K562 (cell line): ENCODE data around the gene RSPH1. TPM values are rescaled to one million over a fixed set of nuclear protein-coding genes. Genes with fewer than 3 reads are reported as not detected.
A peak's percentile ranks its signal among the peaks of the same experiment; 100 is the strongest.

Experiments used
- ATAC-seq: fragments of 200-7000 bp; cut with Tn5 transposase; 3 replicates; pipeline ENCODE4 v1.9.1; 2020; ENCODE audit warnings: moderate library complexity
- BruUV-seq: library from RNA; stranded (reverse); fragments of 400-500 nt; replicated peaks from 2 replicates; lab custom pipeline; 2021; lab: Mats Ljungman, UMichigan
- CTCF ChIA-PET: fragments of 300-600 bp; formaldehyde crosslinking; extraction: SDS; loops from one replicate; lab custom pipeline; 2021; ENCODE audit warnings: low intra/inter-chr PET ratio; lab: Yijun Ruan, JAX
- POLR2A ChIA-PET: fragments of 300-600, 350-650 bp; sonication (Branson Sonifier 250); formaldehyde crosslinking; extraction: SDS; loops from one replicate; lab custom pipeline; 2021; ENCODE audit warnings: antibody characterized with exemption, inconsistent platforms; lab: Yijun Ruan, JAX
- DNase-seq, 4 experiments: peaks; one replicate each; pipeline versions ENCODE4 v3.0.0 to v3.0.0-alpha.2; 2011 to 2018; ENCODE audit warnings: low spot score in 3 of 4, mixed read lengths in 3 of 4; ENCODE audit errors: extremely low read depth in 1 of 4
- FAIRE-seq: peaks from 2 replicates; lab custom pipeline; 2011; peaks lifted over from hg19 to GRCh38; lab: Jason Lieb, UNC
- H2AFZ ChIP-seq: 2 replicates; pipeline ENCODE4 v1.6.0; 2011; ENCODE audit warnings: low read depth, low read length, control low read depth, inconsistent platforms
- H3K27ac ChIP-seq: fragments of 200-600 bp; 3 replicates; pipeline ENCODE4 v1.8.0; 2011; ENCODE audit warnings: low read depth, mild to moderate bottlenecking, control low read depth, inconsistent platforms, low read length, moderate library complexity, mixed read lengths; ENCODE audit errors: extremely low read depth
- H3K27me3 ChIP-seq, 2 experiments: fragments of 300-600 bp in 1 of 2; 2 replicates in 1 of 2; 3 replicates in 1 of 2; pipeline versions ENCODE4 v1.6.0 to v1.8.0; 2011; ENCODE audit warnings: inconsistent platforms in 2 of 2, low read length in 2 of 2, mild to moderate bottlenecking in 1 of 2, mixed read lengths in 1 of 2, moderate library complexity in 1 of 2; ENCODE audit not compliant: control insufficient read depth in 2 of 2, insufficient read depth in 2 of 2
- H3K36me3 ChIP-seq: fragments of 300-600 bp; 3 replicates; pipeline ENCODE4 v1.8.0; 2011; ENCODE audit warnings: mild to moderate bottlenecking, low read length, inconsistent platforms; ENCODE audit not compliant: control insufficient read depth, insufficient read depth
- H3K4me1 ChIP-seq, 2 experiments: fragments of 200-600 bp in 1 of 2; replicated peaks in 1 of 2; 2 replicates in 1 of 2; 3 replicates in 1 of 2; pipeline versions ENCODE4 v1.5.1 to v1.8.0; 2011; ENCODE audit warnings: inconsistent platforms in 2 of 2, low read length in 2 of 2, mild to moderate bottlenecking in 1 of 2, mixed read lengths in 1 of 2, moderate library complexity in 1 of 2; ENCODE audit not compliant: control insufficient read depth in 2 of 2, insufficient read depth in 2 of 2
- H3K4me2 ChIP-seq: 2 replicates; pipeline ENCODE4 v1.6.1; 2011; ENCODE audit warnings: low read length, control low read depth, inconsistent platforms, mixed read lengths; ENCODE audit not compliant: insufficient read depth
- H3K4me3 ChIP-seq: fragments of 200-600 bp; sonication (generic), shearing (Covaris generic); 2 replicates; pipeline ENCODE4 v1.5.1; 2016; ENCODE audit warnings: control low read depth, inconsistent platforms
- H3K79me2 ChIP-seq: fragments of 200-600 bp; 3 replicates; pipeline ENCODE4 v1.8.0; 2011; ENCODE audit warnings: low read length, inconsistent platforms; ENCODE audit not compliant: control insufficient read depth, insufficient read depth
- H3K9ac ChIP-seq, 2 experiments: 2 replicates each; pipeline versions ENCODE4 v1.6.0 to v1.6.1; 2011; ENCODE audit warnings: low read depth in 2 of 2, low read length in 2 of 2, control low read depth in 1 of 2, inconsistent platforms in 1 of 2, mild to moderate bottlenecking in 1 of 2, mixed read lengths in 1 of 2; ENCODE audit not compliant: insufficient read depth in 1 of 2
- H3K9me1 ChIP-seq: one replicate; pipeline ENCODE4 v1.6.0; 2011; ENCODE audit warnings: inconsistent platforms, mild to moderate bottlenecking, low read length, moderate library complexity; ENCODE audit not compliant: control insufficient read depth, insufficient read depth
- H3K9me3 ChIP-seq: replicated peaks from 2 replicates; pipeline ENCODE4 v1.5.1; 2011; ENCODE audit warnings: low read depth, low read length, inconsistent platforms; ENCODE audit not compliant: control insufficient read depth, insufficient read depth
- H4K20me1 ChIP-seq: replicated peaks from 2 replicates; pipeline ENCODE4 v1.6.1; 2011; ENCODE audit warnings: low read length, inconsistent platforms, mixed read lengths; ENCODE audit not compliant: control insufficient read depth, insufficient read depth
- NFIC ChIP-seq: fragments of 450-650 bp; IDR thresholded peaks from 2 replicates; pipeline ENCODE4 v1.6.1; 2017; ENCODE audit warnings: mild to moderate bottlenecking, inconsistent platforms
- ZFP36 ChIP-seq: fragments of 150-350 bp; IDR thresholded peaks from 2 replicates; pipeline ENCODE4 v1.6.1; 2018; ENCODE audit warnings: low read length, low read depth; ENCODE audit not compliant: partially characterized antibody
- WGBS: fragments of 100-300 bp; shearing (Covaris generic); methylation state at CpG from one replicate; pipeline ENCODE4 v1.1.6; 2016; ENCODE audit warnings: low coverage, mixed read lengths; ENCODE audit not compliant: insufficient coverage; ENCODE audit errors: missing lambda C conversion rate; 5-methylcytosine and 5-hydroxymethylcytosine counted together
- in situ Hi-C: fragments of 300-500 bp; cut with MboI; formaldehyde crosslinking; loops from 4 replicates; pipeline ENCODE4 v1.15.0; 2018; ENCODE audit warnings: inconsistent platforms, mixed read lengths
- intact Hi-C: fragments of 100-400 bp; cut with micrococcal nuclease; formaldehyde crosslinking; loops from 2 replicates; pipeline ENCODE4 v1.14.2; 2022
- polyA plus RNA-seq, 8 experiments: library from polyadenylated mRNA; depleted of rRNA in 4 of 8; stranded (reverse) in 5 of 8; unstranded in 3 of 8; fragments of >200 nt; fragmentation: Nextera tagmentation in 2 of 8; fragmentation: Illumina TruSeq in 1 of 8; extraction: Ambion mirVana in 2 of 8; extraction: Trizol in 1 of 8; gene quantifications; 2 replicates each; pipeline versions ENCODE4 v1.2.1 to v1.2.3, GENCODE V29; 2011 to 2014; ENCODE audit warnings: inconsistent platforms in 1 of 8, missing spikeins in 1 of 8
- total RNA-seq, 7 experiments: library from RNA; depleted of rRNA in 6 of 7; stranded (reverse); fragments of >200 nt in 6 of 7; fragmentation: Illumina TruSeq in 2 of 7; extraction: Trizol in 2 of 7; gene quantifications; 2 replicates each; pipeline versions ENCODE4 v1.2.1 to v1.2.3, GENCODE V29; 2011 to 2021; ENCODE audit warnings: low replicate concordance in 1 of 7
- TF ChIP-seq, protein P1 (sequence below), 2 experiments: IDR thresholded peaks; 2 replicates each; pipeline ENCODE4 v1.6.1; 2011; ENCODE audit warnings: borderline replicate concordance in 1 of 2, control low read depth in 1 of 2, low read depth in 1 of 2, low read length in 1 of 2, mild to moderate bottlenecking in 1 of 2, mixed read lengths in 1 of 2, moderate library complexity in 1 of 2; ENCODE audit not compliant: insufficient read depth in 1 of 2, insufficient read length in 1 of 2, poor library complexity in 1 of 2, severe bottlenecking in 1 of 2; ENCODE audit errors: extremely low read depth in 1 of 2
- TF ChIP-seq, protein P2 (sequence below): fragments of 450-650 bp; formaldehyde crosslinking; IDR thresholded peaks from 2 replicates; pipeline ENCODE4 v1.4.0; 2020; ENCODE audit warnings: mild to moderate bottlenecking, moderate library complexity
- TF ChIP-seq, protein P3 (sequence below), 2 experiments: fragments of 450-650 bp in 1 of 2; sonication (generic) in 1 of 2; formaldehyde crosslinking in 1 of 2; IDR thresholded peaks in 1 of 2; conservative IDR thresholded peaks in 1 of 2; 2 replicates each; pipeline versions ENCODE4 v1.6.1 to v1.8.1; 2016 to 2023; ENCODE audit warnings: mild to moderate bottlenecking in 2 of 2, moderate library complexity in 2 of 2, inconsistent platforms in 1 of 2, missing genetic modification reagents in 1 of 2
- TF ChIP-seq, protein P4 (sequence below): fragments of 200-800 bp; sonication (Bioruptor generic); IDR thresholded peaks from 2 replicates; pipeline ENCODE4 v1.6.1; 2017; ENCODE audit warnings: missing genetic modification characterization, missing compliant biosample characterization
- TF ChIP-seq, protein P5 (sequence below): sonication (generic); formaldehyde crosslinking; IDR thresholded peaks from 2 replicates; pipeline ENCODE4 v1.8.1; 2023; ENCODE audit warnings: mild to moderate bottlenecking, missing genetic modification reagents

Gene RSPH1
- total and polyA plus RNA-seq, 9 of the 15 experiments (the other 6 are each of a cell fraction or from before 2014, with no cell fraction given), result 0.17 TPM; not detected in 8

DNA sequence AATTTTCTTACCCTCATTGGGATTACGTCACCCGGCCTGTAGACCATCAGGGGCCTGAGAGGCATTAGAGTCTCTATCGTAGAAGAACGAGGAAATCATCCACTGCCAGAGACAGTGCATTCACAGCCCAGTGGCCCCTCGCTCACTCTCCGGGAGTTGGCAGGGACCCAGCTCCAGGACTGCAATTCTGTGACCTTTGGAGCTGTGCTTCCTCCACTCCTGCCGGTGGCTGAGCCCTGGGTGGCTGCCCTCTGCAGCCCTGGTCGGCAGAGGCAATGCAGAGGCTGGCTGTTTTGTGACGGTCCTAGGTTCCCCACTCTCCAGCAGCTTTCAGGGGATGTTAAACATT is 30.3 kb upstream of the RSPH1 start:
- TF ChIP-seq NFIC (0 out of 2 replicates have a peak, but pooled peaks have one; percentile 19), ZFP36 (peak; percentile 6)
- TF ChIP-seq, protein P1, sequence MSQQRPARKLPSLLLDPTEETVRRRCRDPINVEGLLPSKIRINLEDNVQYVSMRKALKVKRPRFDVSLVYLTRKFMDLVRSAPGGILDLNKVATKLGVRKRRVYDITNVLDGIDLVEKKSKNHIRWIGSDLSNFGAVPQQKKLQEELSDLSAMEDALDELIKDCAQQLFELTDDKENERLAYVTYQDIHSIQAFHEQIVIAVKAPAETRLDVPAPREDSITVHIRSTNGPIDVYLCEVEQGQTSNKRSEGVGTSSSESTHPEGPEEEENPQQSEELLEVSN (IDR thresholded peaks at IDR 0.05; ENCODE audit: borderline replicate concordance in 1 of 2, extremely low read depth in 1 of 2, insufficient read depth in 1 of 2, insufficient read length in 1 of 2, low read depth in 1 of 2, low read length in 1 of 2, poor library complexity in 1 of 2, severe bottlenecking in 1 of 2), result no peak
- TF ChIP-seq, protein P2, sequence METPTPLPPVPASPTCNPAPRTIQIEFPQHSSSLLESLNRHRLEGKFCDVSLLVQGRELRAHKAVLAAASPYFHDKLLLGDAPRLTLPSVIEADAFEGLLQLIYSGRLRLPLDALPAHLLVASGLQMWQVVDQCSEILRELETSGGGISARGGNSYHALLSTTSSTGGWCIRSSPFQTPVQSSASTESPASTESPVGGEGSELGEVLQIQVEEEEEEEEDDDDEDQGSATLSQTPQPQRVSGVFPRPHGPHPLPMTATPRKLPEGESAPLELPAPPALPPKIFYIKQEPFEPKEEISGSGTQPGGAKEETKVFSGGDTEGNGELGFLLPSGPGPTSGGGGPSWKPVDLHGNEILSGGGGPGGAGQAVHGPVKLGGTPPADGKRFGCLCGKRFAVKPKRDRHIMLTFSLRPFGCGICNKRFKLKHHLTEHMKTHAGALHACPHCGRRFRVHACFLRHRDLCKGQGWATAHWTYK (CRISPR knock-in tag), result no peak
- TF ChIP-seq, protein P3, sequence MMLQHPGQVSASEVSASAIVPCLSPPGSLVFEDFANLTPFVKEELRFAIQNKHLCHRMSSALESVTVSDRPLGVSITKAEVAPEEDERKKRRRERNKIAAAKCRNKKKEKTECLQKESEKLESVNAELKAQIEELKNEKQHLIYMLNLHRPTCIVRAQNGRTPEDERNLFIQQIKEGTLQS (IDR thresholded peaks at IDR 0.05), result peak; percentile 40
- TF ChIP-seq, protein P3 (CRISPR knock-in tag; conservative IDR thresholded peaks at IDR 0.05), result no peak
- TF ChIP-seq, protein P4, sequence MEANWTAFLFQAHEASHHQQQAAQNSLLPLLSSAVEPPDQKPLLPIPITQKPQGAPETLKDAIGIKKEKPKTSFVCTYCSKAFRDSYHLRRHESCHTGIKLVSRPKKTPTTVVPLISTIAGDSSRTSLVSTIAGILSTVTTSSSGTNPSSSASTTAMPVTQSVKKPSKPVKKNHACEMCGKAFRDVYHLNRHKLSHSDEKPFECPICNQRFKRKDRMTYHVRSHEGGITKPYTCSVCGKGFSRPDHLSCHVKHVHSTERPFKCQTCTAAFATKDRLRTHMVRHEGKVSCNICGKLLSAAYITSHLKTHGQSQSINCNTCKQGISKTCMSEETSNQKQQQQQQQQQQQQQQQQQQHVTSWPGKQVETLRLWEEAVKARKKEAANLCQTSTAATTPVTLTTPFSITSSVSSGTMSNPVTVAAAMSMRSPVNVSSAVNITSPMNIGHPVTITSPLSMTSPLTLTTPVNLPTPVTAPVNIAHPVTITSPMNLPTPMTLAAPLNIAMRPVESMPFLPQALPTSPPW (CRISPR knock-in tag), result no peak
- TF ChIP-seq, protein P5, sequence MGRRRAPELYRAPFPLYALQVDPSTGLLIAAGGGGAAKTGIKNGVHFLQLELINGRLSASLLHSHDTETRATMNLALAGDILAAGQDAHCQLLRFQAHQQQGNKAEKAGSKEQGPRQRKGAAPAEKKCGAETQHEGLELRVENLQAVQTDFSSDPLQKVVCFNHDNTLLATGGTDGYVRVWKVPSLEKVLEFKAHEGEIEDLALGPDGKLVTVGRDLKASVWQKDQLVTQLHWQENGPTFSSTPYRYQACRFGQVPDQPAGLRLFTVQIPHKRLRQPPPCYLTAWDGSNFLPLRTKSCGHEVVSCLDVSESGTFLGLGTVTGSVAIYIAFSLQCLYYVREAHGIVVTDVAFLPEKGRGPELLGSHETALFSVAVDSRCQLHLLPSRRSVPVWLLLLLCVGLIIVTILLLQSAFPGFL (CRISPR knock-in tag), result no peak
- no peak overlapping the region for H3K4me2 ChIP-seq
- no peaks in the 10 kb centered on the region for H3K79me2 ChIP-seq
- no peak overlapping the region for H3K9ac ChIP-seq
- no peak for DNase-seq
- WGBS, result 10% methylated on average over 9 of the region's 9 CpGs
- intact Hi-C loops, result loop anchor here (10.0 kb wide), 1 partner anchor 48 kb away; no protein-coding TSS in a partner anchor
- H2AFZ ChIP-seq, result no peak overlapping the region
- CTCF ChIA-PET, result no interaction called here
- no peak for ATAC-seq
- peaks cover 0 to 8% of the 10 kb centered on the region in 2 experiments; a peak in 2 of 5 replicates for H3K4me1 ChIP-seq
- no peak overlapping the region for H3K27ac ChIP-seq
- H3K9me1 ChIP-seq, result no peaks in the 10 kb centered on the region
- in situ Hi-C loops, result loop anchor here (5.0 kb wide), 1 partner anchor 59 kb away; no protein-coding TSS in a partner anchor
- no peaks in the 10 kb centered on the region for H4K20me1 ChIP-seq
- no peaks in the 10 kb centered on the region for H3K9me3 ChIP-seq
- FAIRE-seq, result no peak
- H3K4me3 ChIP-seq, result no peak overlapping the region
- no TSS peak for BruUV-seq
- POLR2A ChIA-PET, result interaction anchor here (1.0 to 1.5 kb wide), 2 partner anchors 10 to 14 kb away, joined by 7 to 11 read pairs; no protein-coding TSS in a partner anchor
- no peaks in the 10 kb centered on the region for H3K36me3 ChIP-seq
- peaks cover 56 to 77% of the 10 kb centered on the region in 2 experiments for H3K27me3 ChIP-seq
